Mesodermal cell (in vitro differentiated cells): ENCODE data around the gene ZDHHC8.

ENCODE experiments used
- H3K27ac ChIP-seq: 2 replicates; pipeline ENCODE4 v1.7.0; 2013; ENCODE audit warnings: mild to moderate bottlenecking, low read depth, low read length, moderate library complexity; ENCODE audit not compliant: severe bottlenecking
- H3K36me3 ChIP-seq: 2 replicates; pipeline ENCODE4 v1.7.1; 2013; ENCODE audit warnings: mild to moderate bottlenecking, low read length, moderate library complexity; ENCODE audit not compliant: control insufficient read depth, insufficient read depth
- H3K4me1 ChIP-seq: one replicate; pipeline ENCODE4 v1.7.1; 2013; ENCODE audit warnings: mild to moderate bottlenecking, low read length; ENCODE audit not compliant: insufficient read depth, control insufficient read depth, poor library complexity, severe bottlenecking
- H3K4me3 ChIP-seq: 2 replicates; pipeline ENCODE4 v1.7.0; 2013; ENCODE audit warnings: low read length, control low read depth, mild to moderate bottlenecking; ENCODE audit not compliant: insufficient read depth, poor library complexity, severe bottlenecking; ENCODE audit errors: extremely low read depth
- H3K9me3 ChIP-seq: 2 replicates; pipeline ENCODE4 v1.7.1; 2013; ENCODE audit warnings: mild to moderate bottlenecking, low read length, moderate library complexity; ENCODE audit not compliant: control insufficient read depth
- WGBS, 2 experiments: methylation state at CpG; one replicate each; pipeline ENCODE4 v1.1.5; 2013; ENCODE audit warnings: missing lambda C conversion rate in 2 of 2; ENCODE audit not compliant: insufficient coverage in 2 of 2; 5-methylcytosine and 5-hydroxymethylcytosine counted together

ZDHHC8 gene

DNA sequence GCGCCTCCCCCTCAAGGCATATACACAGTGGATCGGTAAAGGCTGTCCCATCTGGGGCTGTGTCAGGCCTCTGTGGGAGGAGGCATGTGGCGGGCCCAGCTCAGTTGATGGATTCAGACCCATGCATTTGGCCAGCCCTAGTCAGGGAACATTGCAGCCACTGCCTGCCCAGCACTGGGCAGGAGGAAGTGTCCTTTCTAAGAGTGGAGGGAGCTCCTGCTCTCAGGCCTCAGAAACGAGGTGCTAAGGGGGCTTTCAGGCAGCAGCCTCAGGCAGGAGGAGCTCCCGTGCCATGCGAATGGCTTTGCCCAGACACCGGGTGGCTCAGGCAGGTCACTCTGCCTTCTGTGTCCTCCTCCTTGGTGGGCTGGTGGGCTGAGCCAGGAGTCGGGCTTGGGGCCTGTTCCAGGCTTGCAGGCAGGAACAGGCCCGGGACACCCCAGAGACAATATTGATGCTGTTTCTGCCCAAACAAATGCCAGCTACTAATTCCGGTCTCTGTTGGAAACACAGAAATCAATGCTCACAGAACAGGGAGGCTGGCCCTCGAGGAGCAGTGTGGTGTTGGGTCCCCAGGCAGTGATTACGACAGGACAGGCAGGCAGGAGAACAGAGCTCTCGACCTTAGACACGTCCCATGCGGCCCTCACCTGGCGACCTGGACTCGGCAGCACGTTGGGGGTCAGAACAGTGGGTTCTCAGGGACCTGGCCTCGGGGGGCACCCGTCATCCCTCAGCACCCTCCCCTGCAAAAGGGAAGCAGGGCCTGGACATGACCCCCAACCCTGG, 61.6 kb downstream of the ZDHHC8 start:
- no peak overlapping the region for H3K4me3 ChIP-seq
- 79 to 81% methylated on average over 19 to 20 of the region's 20 CpGs for WGBS, 2 experiments
- no peaks in the 10 kb centered on the region for H3K4me1 ChIP-seq
- no peaks in the 10 kb centered on the region for H3K36me3 ChIP-seq
- H3K9me3 ChIP-seq: no peaks in the 10 kb centered on the region
- no peak overlapping the region for H3K27ac ChIP-seq

- 81 to 87% methylated on average over 13 to 15 of the region's 17 CpGs for WGBS, 2 experiments
- Histone ChIP-seq H3K4me3 (no peak overlapping the region), H3K36me3 (no peaks in the 10 kb centered on the region), H3K9me3 (no peaks in the 10 kb centered on the region), H3K4me1 (no peaks in the 10 kb centered on the region), H3K27ac (no peak overlapping the region)
Measured at GRCh38 chr22:20193761-20194494, 62.3 kb downstream of the ZDHHC8 start.

DNA sequence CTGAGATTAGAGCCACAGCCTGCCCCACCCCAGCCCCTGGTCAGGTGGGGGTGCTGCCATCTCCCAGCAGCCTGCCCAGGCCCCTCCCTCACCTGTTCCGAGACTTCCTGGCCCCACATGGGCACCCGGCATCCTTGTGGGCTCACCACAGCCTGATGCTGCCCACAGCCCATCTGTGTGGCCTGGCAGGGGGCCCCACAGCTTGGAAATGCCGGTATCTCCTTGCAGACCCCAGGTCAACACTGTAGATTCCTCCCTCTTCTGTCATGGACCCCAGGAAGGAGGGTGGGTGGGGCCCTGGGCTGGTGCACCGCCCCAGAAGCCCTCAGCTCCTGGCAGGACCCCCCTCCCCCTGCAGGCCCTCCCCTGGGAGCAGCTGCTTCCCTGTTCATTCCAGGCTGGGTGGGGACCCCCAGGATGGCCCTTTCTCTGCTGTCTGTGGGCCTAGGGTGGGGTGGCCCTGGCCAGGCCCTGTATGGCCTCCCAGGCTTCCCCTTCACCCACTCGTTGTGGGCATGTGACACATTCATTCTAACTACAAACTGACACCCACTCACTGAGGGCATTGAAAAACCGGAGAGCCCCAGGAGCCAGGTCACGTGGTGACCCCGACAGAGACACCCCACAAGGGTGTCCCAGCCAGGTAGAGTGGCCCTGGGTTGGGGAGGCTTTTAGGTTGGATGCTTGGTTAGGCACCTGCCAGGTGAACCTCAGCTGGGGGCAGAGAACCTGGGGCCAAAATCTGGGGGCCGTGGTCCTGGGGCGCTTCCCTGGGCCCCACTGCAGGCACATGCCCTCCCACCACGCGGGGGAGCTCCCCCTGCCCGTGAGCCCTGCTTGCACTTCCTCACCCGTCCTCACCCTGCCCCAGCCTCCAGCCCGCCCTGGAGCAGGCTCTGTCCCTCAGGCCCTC, 63.3 kb downstream of the ZDHHC8 start:
- Histone ChIP-seq H3K4me1 (no peaks in the 10 kb centered on the region), H3K9me3 (no peaks in the 10 kb centered on the region), H3K4me3 (no peak overlapping the region), H3K27ac (no peak overlapping the region), H3K36me3 (no peaks in the 10 kb centered on the region)
- WGBS, 2 experiments: 71 to 79% methylated on average over 12 of the region's 15 CpGs

DNA sequence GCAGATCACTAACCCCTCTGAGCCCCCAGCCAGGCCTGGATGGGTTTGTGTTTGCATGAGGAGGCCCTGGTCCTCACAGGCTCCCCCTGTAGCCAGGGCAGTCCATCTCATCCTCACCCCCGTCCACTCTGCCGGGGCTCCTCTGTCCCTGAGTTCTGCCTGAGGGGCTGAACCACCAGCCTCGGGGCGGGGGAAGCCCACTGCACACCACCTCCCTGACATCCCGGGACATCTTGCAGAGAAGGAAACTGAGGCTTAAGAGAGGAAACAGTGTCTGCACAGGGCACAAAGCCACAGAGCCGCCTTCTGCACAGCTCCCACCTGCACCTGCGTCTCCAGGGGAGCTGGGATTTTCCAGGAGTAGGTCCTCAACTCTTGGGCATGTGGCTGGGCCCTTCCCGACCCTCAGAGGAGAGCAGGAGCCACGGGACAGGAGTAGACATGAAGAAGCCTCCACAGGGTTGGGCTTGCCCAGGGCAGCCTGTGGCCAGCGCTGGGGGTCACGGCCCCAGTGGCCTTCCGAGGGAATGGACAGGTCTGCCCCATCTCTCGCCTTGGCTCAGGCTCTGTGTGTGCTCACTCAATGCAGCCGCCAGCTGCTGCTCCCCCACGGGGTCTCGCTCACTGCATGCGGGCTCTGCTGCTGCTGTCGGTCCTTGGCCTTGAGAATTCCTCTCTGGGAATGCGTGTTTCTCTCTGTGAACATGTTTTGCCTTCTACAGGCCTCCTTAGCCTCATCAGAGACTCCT, 64.7 kb downstream of the ZDHHC8 start:
- H3K27ac ChIP-seq: no peak overlapping the region
- no peaks in the 10 kb centered on the region for H3K36me3 ChIP-seq
- H3K4me1 ChIP-seq: no peaks in the 10 kb centered on the region
- WGBS, 2 experiments: 84 to 85% methylated on average over 18 to 19 of the region's 19 CpGs
- H3K4me3 ChIP-seq: no peak overlapping the region
- H3K9me3 ChIP-seq: no peaks in the 10 kb centered on the region
